ENCODE results near the gene PSMG3.

PSMG3 gene

DNA sequence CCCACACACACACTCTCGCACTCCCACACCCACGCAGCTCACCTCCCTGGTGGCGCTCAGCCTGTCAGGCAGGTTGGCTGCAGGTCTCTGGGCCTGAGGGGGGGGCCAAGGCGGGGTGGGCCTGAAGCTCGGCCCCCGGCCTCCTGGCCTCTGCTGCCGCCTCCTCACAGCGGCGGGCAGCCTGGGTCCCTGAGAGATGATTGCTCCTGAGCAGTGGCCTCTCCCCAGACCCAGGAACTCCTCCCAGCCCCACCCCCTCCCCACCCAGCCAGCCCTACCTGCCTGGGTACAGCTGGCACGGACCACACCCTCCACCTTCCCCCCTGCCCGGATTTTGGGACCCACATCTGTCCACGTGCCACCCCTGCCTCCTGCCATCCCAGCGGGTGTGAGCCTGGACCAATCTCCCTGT lies 9.2 kb downstream of the PSMG3 start:
- H3K36me3 ChIP-seq (ENCODE audit: low read length): no peaks in the 10 kb centered on the region
- H3K79me2 ChIP-seq (ENCODE audit: insufficient read depth, low read length): no peaks in the 10 kb centered on the region
- H3F3A ChIP-seq (ENCODE audit: insufficient read depth): no peaks in the 10 kb centered on the region
- no peak overlapping the region for H3K4me3 ChIP-seq (ENCODE audit: insufficient read depth, low read length, poor library complexity, severe bottlenecking)
- no peaks in the 10 kb centered on the region for H3K9me3 ChIP-seq (ENCODE audit: insufficient read depth, low read length)
- no peak for TF ChIP-seq CTCF (IDR thresholded peaks at IDR 0.05; ENCODE audit: insufficient read depth, low read length, poor library complexity, severe bottlenecking)
- no peak for TF ChIP-seq EZH2phosphoT487 (conservative IDR thresholded peaks at IDR 0.05; ENCODE audit: low read length)
- H3K9me2 ChIP-seq (replicated peaks; ENCODE audit: insufficient read depth, low read length): no peaks in the 10 kb centered on the region
- no peak overlapping the region for H2AFZ ChIP-seq (ENCODE audit: low read depth, low read length, severe bottlenecking)
- H3K4me2 ChIP-seq (ENCODE audit: low read depth, low read length, poor library complexity, severe bottlenecking): no peak overlapping the region
- no peaks in the 10 kb centered on the region for H3K27me3 ChIP-seq (ENCODE audit: low read length)
- no peaks in the 10 kb centered on the region for H4K20me1 ChIP-seq (ENCODE audit: low read depth, low read length)
- no peak overlapping the region for H3K9ac ChIP-seq (ENCODE audit: low read length)
- no peak overlapping the region for H3K27ac ChIP-seq (ENCODE audit: low read depth, low read length)

- Histone ChIP-seq H3F3A (ENCODE audit: insufficient read depth) (no peaks in the 10 kb centered on the region), H3K4me3 (ENCODE audit: insufficient read depth, low read length, poor library complexity, severe bottlenecking) (no peak overlapping the region), H3K79me2 (ENCODE audit: insufficient read depth, low read length) (no peaks in the 10 kb centered on the region), H4K20me1 (ENCODE audit: low read depth, low read length) (no peaks in the 10 kb centered on the region), H3K27ac (ENCODE audit: low read depth, low read length) (no peak overlapping the region), H3K4me2 (ENCODE audit: low read depth, low read length, poor library complexity, severe bottlenecking) (no peak overlapping the region), H3K27me3 (ENCODE audit: low read length) (no peaks in the 10 kb centered on the region), H3K9me2 (replicated peaks; ENCODE audit: insufficient read depth, low read length) (no peaks in the 10 kb centered on the region), H3K36me3 (ENCODE audit: low read length) (no peaks in the 10 kb centered on the region), H3K9ac (ENCODE audit: low read length) (no peak overlapping the region), H2AFZ (ENCODE audit: low read depth, low read length, severe bottlenecking) (no peak overlapping the region), H3K9me3 (ENCODE audit: insufficient read depth, low read length) (no peaks in the 10 kb centered on the region)
- TF ChIP-seq CTCF (IDR thresholded peaks at IDR 0.05; ENCODE audit: insufficient read depth, low read length, poor library complexity, severe bottlenecking): no peak
Measured at GRCh38 chr7:1559626-1560590, 9.9 kb downstream of the PSMG3 start.

- H3K79me2 ChIP-seq (ENCODE audit: insufficient read depth, low read length): no peaks in the 10 kb centered on the region
- no peaks in the 10 kb centered on the region for H3F3A ChIP-seq (ENCODE audit: insufficient read depth)
- H3K9me3 ChIP-seq (ENCODE audit: insufficient read depth, low read length): no peaks in the 10 kb centered on the region
- H3K9ac ChIP-seq (ENCODE audit: low read length): no peak overlapping the region
- no peak overlapping the region for H3K27ac ChIP-seq (ENCODE audit: low read depth, low read length)
- H3K36me3 ChIP-seq (ENCODE audit: low read length): no peaks in the 10 kb centered on the region
- H4K20me1 ChIP-seq (ENCODE audit: low read depth, low read length): no peaks in the 10 kb centered on the region
- no peaks in the 10 kb centered on the region for H3K27me3 ChIP-seq (ENCODE audit: low read length)
- no peak overlapping the region for H3K4me2 ChIP-seq (ENCODE audit: low read depth, low read length, poor library complexity, severe bottlenecking)
- no peak overlapping the region for H3K4me3 ChIP-seq (ENCODE audit: insufficient read depth, low read length, poor library complexity, severe bottlenecking)
- no peak overlapping the region for H2AFZ ChIP-seq (ENCODE audit: low read depth, low read length, severe bottlenecking)
- TF ChIP-seq EZH2phosphoT487 (conservative IDR thresholded peaks at IDR 0.05; ENCODE audit: low read length) (no peak), CTCF (IDR thresholded peaks at IDR 0.05; ENCODE audit: insufficient read depth, low read length, poor library complexity, severe bottlenecking) (no peak)
- H3K9me2 ChIP-seq (replicated peaks; ENCODE audit: insufficient read depth, low read length): no peaks in the 10 kb centered on the region
Measured at GRCh38 chr7:1558841-1559625, 10.8 kb downstream of the PSMG3 start.
